BJ (cell line): Measurements from ENCODE around the gene RGS6. TPM values are rescaled to one million over a fixed set of nuclear protein-coding genes. Genes with fewer than 3 reads are reported as not detected.

Experiments
- CTCF ChIA-PET: fragments of 350-600 bp; formaldehyde crosslinking; extraction: SDS; loops from one replicate; lab custom pipeline; 2021; ENCODE audit warnings: antibody characterized with exemption, inconsistent platforms; lab: Yijun Ruan, JAX
- POLR2A ChIA-PET: fragments of 300-600 bp; sonication (Branson Sonifier 250); formaldehyde crosslinking; extraction: SDS; loops from one replicate; lab custom pipeline; 2021; ENCODE audit warnings: antibody characterized with exemption; lab: Charles Lee
- DNase-seq: peaks from one replicate; pipeline ENCODE4 v3.0.0-alpha.2; 2011; ENCODE audit warnings: low read depth
- H3K27me3 ChIP-seq: 2 replicates; pipeline ENCODE4 v1.6.0; 2011; ENCODE audit warnings: low read length; ENCODE audit not compliant: control insufficient read depth, insufficient read depth
- H3K36me3 ChIP-seq: 2 replicates; pipeline ENCODE4 v1.5.1; 2011; ENCODE audit warnings: low read length; ENCODE audit not compliant: control insufficient read depth, insufficient read depth
- H3K4me3 ChIP-seq: 2 replicates; pipeline ENCODE4 v1.5.1; 2011; ENCODE audit warnings: low read depth, mild to moderate bottlenecking, control low read depth, low read length
- polyA plus RNA-seq: library from polyadenylated mRNA; depleted of rRNA; stranded (reverse); fragments of >200 nt; gene quantifications from 2 replicates; pipeline ENCODE4 v1.2.3, GENCODE V29; 2011
- TF ChIP-seq, protein P1 (sequence below): IDR thresholded peaks from 2 replicates; pipeline ENCODE4 v1.5.1; 2011; ENCODE audit warnings: low read depth, mild to moderate bottlenecking, control low read depth, inconsistent platforms, low read length, moderate library complexity; ENCODE audit not compliant: insufficient read depth

The RGS6 gene
- polyA plus RNA-seq, 1 experiment, result not detected

GRCh38 chr14:71995741-71996140 lies 63.5 kb downstream of the RGS6 start:
- H3K4me3 ChIP-seq, result no peak overlapping the region
- no peaks in the 10 kb centered on the region for H3K36me3 ChIP-seq
- TF ChIP-seq, protein P1, sequence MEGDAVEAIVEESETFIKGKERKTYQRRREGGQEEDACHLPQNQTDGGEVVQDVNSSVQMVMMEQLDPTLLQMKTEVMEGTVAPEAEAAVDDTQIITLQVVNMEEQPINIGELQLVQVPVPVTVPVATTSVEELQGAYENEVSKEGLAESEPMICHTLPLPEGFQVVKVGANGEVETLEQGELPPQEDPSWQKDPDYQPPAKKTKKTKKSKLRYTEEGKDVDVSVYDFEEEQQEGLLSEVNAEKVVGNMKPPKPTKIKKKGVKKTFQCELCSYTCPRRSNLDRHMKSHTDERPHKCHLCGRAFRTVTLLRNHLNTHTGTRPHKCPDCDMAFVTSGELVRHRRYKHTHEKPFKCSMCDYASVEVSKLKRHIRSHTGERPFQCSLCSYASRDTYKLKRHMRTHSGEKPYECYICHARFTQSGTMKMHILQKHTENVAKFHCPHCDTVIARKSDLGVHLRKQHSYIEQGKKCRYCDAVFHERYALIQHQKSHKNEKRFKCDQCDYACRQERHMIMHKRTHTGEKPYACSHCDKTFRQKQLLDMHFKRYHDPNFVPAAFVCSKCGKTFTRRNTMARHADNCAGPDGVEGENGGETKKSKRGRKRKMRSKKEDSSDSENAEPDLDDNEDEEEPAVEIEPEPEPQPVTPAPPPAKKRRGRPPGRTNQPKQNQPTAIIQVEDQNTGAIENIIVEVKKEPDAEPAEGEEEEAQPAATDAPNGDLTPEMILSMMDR, result no peak
- no peak for DNase-seq
- ChIA-PET CTCF (no interaction called here), POLR2A (no interaction called here)
- H3K27me3 ChIP-seq, result no peaks in the 10 kb centered on the region

GRCh38 chr14:71996610-71997009 lies 64.4 kb downstream of the RGS6 start:
- ChIA-PET CTCF (no interaction called here), POLR2A (no interaction called here)
- no peaks in the 10 kb centered on the region for H3K36me3 ChIP-seq
- DNase-seq, result no peak
- H3K4me3 ChIP-seq, result no peak overlapping the region
- no peaks in the 10 kb centered on the region; the same call in 1 of the 2 replicates for H3K27me3 ChIP-seq
- TF ChIP-seq, protein P1, result no peak

DNA sequence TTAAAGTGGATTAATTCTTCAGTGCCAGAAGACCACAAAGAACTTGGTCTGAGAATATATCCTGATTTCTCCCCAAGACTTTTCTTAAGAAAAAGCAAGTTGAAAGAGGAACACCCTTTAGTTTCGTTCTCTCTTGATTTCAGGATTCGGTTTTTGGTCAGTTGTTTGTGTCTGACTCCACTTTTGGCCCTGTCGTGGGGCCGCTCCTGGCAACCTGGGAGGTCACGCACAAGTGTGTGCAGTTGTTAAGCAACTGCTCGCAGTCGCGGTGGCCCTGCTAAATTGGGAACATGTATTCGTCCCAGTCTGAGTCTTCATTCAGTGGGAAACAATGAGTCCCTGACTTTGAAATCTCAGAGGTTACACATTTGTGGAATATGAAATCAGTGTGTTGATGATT lies 68.7 kb downstream of the RGS6 start:
- no peak overlapping the region for H3K4me3 ChIP-seq
- TF ChIP-seq, protein P1, result no peak
- H3K36me3 ChIP-seq, result no peaks in the 10 kb centered on the region
- ChIA-PET CTCF (no interaction called here), POLR2A (no interaction called here)
- no peaks in the 10 kb centered on the region; the same call in 1 of the 2 replicates for H3K27me3 ChIP-seq
- DNase-seq, result no peak

GRCh38 chr14:72002731-72003130 lies 70.5 kb downstream of the RGS6 start:
- CTCF ChIA-PET, result no interaction called here
- Histone ChIP-seq H3K27me3 (no peaks in the 10 kb centered on the region; the same call in 1 of the 2 replicates), H3K4me3 (no peak overlapping the region), H3K36me3 (no peaks in the 10 kb centered on the region)
- TF ChIP-seq, protein P1, result no peak
- no peak for DNase-seq
- POLR2A ChIA-PET, result no interaction called here

GRCh38 chr14:72008666-72009065 lies 76.4 kb downstream of the RGS6 start:
- DNase-seq, result no peak
- H3K36me3 ChIP-seq, result no peaks in the 10 kb centered on the region
- CTCF ChIA-PET, result no interaction called here
- TF ChIP-seq, protein P1, result no peak
- POLR2A ChIA-PET, result no interaction called here
- no peaks in the 10 kb centered on the region for H3K27me3 ChIP-seq
- H3K4me3 ChIP-seq, result no peak overlapping the region
